ENCODE data around the gene OR1I1.
"Not testable (repeated sequence)": the region's sequence is repeated elsewhere in the genome, so short reads cannot be mapped to it uniquely, and the experiment has no call there.

Gene OR1I1, protein sequence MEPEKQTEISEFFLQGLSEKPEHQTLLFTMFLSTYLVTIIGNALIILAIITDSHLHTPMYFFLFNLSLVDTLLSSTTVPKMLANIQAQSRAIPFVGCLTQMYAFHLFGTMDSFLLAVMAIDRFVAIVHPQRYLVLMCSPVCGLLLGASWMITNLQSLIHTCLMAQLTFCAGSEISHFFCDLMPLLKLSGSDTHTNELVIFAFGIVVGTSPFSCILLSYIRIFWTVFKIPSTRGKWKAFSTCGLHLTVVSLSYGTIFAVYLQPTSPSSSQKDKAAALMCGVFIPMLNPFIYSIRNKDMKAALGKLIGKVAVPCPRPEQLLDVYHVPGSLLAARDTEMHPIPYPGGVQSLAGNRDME

DNA sequence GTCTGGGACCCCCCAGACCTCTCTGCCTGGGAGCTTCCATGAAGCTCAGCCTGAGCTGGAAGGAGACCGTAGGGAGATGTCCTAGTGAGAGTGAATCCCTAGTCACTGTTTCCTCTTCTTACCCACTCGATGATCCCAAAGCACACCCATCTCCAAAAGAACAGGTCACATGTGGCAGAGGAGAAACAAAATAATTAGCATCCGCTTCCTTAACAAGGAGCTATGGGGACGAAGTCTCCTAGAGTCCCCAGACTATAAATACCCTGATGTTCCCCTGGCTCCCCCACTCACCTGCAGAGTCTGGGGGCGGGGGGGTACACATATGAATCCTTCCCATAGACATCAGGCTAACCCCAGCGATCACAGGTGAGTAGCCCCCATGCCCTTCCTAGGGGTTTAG, at the start of gene OR1I1:
Gene OR1I1 (plus strand): TSS at position 301 of the 400 bp plus-strand sequence. CDS start 4,855 bp downstream, outside the sequence.
- no peak for DNase-seq (ENCODE audit: low spot score)

DNA sequence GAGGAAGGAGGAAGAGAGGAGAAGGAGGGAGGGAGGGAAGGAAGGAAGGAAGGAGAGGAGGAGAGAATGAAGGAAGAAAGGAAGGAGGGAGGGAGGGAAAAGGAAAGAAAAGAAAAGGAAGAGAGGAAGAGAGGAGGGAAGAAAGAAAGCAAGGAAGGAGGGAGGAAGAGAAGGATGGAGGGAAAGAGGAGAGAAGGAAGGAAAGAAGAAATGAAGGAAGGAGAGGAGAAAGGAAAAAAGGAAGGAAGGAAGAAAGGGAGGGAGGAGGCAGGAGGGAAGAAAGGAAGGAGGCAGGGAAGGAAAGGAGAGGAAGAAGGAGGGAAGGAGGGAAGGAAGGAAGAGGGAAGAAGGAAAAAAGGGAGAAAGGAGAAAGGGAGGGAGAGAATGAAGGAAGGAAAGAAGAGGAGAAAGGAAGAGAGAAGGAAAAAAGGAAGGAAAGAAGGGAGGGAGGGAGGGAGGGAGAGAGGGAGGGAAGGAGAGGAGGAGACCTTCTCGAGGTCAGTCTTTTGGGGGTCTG, 46.2 kb upstream of the OR1I1 start:
- DNase-seq (ENCODE audit: low spot score): no peak

DNA sequence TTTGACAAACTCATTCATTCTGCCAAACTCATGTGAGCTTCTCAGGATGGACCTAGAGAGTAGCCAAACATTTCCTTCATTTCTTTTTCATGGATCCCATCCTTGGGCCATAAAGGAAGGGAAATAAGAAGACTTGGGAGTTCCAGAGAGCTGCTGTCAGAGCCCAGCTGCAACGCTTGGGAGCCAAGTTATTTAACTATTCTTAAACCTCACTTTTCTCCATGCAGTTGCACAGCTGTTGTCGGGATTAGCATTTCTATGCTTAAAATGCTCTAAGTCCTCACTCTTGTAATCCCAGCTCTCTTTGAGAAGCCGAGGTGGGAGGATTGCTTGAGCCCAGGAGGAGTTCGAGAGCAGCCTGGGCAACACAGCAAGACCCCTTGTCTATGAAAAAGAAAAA, 44.4 kb upstream of the OR1I1 start:
- no peak for DNase-seq (ENCODE audit: low spot score)

DNA sequence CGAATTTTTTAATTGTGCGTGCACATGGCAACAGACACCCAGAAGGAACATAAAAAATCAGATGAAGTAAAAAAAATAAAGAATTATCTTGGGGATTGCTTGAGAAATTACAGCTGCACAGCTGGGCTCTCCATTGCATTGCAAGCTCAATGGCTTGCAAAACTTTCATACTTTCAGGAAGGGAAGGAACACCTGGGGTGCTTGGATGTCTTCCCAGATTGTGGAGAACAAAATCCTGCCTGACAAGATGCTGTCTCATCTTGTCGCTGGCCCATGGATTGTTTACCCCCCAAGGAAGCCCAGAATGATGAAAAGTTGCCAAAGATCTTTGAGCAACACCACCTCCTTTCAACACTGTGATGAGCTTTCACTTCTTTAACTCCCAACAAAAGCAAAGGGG, 43.7 kb upstream of the OR1I1 start:
- DNase-seq (ENCODE audit: low spot score): no peak

DNA sequence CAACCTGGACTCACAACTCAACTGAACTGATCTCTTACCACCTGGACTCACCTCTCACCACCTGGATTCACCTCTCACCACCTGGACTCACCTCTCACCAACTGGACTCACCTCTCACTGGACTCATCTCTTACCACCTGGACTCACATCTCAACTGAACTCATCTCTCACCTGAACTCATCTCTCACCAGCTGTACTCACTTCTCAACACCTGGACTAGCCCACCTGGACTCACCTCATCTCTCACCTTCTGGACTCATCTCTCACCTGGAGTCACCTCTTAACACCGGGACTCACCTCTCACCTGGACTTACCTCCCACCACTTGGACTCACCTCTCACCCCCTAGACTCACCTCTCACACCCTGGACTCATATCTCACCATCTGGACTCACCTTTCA, 40.0 kb upstream of the OR1I1 start:
- DNase-seq (ENCODE audit: low spot score): no peak

DNA sequence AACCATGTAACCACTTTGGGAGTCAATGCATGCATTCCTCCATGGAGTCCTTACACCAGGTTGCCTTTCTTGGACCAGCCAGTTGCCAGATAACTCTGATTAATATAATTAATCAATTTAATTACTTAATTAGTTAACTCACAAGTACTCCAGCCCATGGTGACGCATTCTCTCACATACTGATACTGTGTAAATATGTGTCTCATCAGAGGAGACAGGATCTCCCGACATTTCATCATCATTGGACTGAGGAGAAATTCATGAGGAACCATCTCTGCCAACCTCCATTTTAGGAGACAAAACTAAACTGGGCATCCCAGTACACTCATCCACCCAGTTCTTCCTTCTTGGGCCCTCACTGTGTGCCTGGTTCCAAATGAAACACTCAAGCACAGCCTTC, 39.2 kb upstream of the OR1I1 start:
- DNase-seq (ENCODE audit: low spot score): no peak

DNA sequence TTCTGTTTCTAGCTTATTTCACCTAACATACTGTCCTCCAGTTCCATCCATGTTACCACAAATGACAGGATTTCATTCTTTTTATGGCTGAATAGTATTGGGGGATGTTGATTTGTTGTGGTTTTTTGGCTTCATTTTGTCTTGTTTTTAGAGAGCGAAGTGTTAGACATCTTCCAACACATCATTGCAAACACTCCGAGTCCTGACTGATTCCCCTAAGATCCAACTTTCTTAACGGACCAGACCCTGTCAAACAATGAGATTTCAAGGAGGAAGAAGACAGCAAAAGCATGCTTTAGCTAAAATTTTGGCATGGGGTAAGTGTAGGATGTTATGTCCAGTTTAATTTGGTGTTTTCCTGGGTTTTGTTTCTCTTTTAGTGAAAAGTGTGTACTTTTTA, 36.5 kb upstream of the OR1I1 start:
- DNase-seq (ENCODE audit: low spot score): no peak

DNA sequence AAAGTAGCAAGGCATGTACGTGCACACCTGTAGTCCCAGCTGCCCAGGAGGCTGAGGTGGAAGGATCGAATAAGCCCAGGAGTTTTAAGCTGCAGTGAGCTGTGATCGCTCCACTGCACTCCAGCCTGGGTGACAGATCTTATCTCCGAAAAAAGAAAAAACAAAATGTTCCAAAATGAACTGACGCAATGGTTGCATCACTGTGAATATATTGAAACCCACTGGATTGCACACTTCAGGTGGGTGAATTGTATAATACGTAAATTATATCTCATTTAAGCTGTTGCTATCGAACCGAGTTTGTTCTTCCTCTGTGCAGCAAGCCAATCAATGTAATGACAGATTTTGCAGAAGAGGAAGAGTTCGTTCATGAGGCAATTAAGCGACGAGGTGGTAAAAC, 34.3 kb upstream of the OR1I1 start:
- no peak for DNase-seq (ENCODE audit: low spot score)

DNA sequence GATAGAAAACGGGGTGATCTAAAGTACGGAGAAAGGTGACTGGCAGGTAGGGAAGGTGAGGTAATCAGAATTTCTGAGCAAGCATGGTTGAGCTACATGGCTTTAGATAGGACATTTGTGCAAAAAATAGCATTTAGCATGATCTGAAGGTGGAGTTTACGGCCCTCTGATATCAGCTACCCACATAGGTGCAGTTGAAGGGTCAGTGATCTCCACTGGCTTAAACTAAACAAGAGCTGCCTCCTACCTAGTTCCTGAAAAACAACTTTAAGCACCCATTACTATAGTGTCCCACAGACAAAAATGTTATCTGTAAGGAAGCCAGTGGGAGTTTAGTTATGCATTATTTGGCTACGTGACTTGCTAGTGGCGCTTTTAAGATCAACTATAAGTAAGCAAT, 33.9 kb upstream of the OR1I1 start:
- no peak for DNase-seq (ENCODE audit: low spot score)

DNA sequence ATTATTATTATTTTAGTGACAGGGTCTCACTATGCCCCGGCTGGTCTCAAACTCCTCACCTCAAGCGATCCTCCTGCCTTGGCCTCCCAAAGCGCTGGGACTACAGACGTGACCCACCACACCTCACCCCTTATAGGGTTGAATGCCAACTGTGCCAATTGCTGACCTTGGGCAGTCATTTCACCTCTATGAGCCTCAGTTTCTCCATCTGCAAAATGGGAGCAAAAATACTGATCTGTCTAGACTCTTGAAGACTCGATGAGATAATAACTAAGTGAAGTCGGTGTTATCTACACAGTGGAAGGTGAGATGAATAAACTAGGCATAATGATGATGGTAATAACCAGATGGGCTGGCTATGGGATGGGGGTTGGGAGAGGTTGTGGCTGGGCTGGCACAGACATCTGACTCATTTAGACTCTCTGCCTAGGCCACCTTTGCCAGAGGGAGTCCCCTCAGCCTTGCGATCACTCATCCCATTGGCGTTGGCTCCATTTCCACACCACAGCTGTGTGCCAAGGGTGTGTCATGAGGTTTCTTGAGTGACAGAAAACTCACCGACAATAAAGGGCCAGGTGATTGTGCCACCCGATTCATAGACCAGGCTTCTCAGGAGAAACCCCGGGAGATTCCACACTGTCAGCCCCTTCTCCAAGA, 33.0 kb upstream of the OR1I1 start, which contains the start of gene CASP14:
Gene CASP14 (plus strand): TSS at position 596 of the 657 bp plus-strand sequence. CDS start 2,772 bp downstream, outside the sequence.
- no peak for DNase-seq (ENCODE audit: low spot score)

DNA sequence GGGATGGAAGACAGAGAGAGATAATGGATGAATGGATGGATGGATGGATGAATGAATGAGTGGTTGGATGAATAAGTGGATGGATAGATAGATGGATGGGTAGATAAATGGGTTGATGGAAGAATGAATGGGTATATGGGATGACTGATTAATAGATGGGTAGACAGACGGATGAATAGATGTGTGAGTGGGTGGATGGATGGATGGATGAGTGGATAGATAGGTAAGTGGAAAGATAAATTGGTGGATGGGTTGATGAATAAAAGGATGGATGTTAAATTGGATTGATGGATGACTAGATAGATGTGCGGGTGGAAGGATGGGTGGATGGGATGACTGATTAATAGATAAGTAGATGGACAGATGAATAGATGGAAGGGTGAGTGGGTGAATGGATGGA, 31.4 kb upstream of the OR1I1 start:
- no peak for DNase-seq (ENCODE audit: low spot score)

DNA sequence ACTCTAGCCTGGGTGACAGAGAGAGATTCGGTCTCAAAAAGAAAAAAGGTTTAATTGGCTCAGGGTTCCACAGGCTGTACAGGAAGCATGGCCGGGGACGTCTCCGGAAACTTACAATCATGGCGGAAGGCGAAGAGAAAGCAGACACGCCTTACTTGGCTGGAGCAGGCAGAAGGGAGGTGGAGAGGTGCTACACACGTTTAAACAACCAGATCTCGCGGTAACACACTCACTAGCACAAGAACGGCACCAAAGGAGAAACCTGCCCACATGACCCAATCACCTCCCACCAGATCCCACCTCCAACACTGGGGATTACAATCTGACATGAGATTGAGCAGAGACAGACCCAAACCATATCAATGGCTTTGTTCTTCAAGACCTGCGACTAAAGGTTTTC, 20.0 kb upstream of the OR1I1 start:
- DNase-seq (ENCODE audit: low spot score): no peak

DNA sequence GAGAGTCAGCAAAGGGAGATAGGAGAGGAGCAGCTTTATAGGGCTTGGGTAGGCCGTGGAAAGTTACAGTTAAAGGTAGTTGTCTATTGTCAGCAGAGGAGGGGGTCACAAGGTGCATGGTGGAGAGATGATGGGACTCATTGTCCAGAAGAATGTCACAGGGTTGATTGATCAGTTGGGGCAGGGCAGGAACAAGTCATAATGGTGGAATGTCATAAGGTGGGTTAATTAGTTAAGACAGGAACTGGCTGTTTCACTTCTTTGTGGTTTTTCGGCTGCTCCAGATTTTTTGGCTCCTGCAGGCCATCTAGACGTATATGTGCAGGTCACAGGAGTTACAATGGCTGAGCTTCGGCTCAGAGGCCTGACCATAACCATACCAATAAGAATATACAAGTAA, 11.6 kb upstream of the OR1I1 start:
- not testable (repeated sequence) for DNase-seq (ENCODE audit: low spot score)

DNA sequence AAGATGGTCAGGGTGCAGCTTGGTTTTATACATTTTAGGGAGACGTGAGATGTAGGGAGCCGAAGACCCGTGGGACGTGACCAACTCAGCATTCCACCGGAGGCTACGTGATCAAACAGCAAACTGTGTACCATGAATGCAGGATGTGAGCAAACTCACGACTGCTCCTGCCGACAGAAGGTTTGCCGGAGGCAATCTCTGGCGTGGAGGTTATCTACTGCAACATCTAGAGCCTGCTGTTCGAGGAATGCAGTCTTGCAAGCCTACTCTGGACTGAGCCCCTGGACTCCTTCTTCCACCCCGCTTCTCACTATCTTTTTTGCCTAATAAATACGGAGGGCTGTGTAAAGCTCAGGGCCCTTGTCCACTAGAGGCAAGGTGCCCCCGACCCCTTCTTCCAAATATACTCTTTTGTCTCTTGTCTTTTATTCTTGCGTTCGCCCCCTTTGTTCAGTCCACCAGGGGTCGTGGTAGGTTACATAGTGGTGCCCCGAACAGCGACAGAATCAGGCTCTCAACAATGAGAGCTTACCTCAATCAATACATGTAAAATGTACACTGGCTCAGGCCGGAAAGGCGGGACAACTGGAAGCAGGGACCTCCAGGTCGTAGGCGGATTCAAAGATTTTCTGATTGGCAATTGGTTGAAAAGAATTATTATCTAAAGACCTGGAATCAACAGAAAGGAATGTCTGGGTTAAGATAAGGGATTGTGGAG, 8.9 kb upstream of the OR1I1 start:
- peak; percentile 51 for DNase-seq (ENCODE audit: low spot score)

DNA sequence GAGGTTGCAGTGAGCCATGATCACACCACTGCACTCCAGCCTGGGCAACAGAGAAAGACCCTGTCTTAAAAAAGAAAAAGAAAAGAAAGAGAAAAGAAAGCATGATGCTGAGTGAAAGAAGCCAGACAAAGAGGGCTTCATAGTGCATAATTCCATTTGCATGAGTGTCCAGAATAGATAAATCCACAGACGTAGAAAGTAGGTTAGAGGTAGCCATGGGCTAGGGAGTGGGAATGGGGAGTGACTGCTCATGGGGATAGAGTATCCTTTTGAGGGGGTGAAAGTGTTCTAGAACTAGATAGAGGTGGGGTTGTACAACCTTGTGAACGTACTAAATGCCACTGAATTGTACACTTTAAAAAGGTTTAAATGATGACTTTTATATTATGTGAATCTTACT, 7.6 kb upstream of the OR1I1 start:
- no peak for DNase-seq (ENCODE audit: low spot score)

DNA sequence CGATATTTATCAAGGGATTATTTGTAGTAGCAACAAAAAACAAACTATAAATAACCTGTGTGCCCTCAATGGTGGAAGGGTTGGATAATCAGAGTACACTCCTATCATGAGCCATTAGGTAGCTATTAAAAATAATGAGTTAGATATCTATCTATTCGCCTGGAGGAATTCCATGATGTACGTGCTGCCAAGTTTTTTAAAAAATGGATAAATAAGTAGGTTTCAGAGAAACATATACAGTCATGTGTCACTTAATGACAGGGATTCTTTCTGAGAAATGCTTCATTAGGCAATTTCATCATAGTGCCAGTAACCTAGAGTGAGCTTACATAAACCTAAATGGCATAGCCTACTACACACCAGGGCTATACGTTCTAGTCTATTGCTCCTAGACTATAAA, 6.2 kb upstream of the OR1I1 start:
- no peak for DNase-seq (ENCODE audit: low spot score)

DNA sequence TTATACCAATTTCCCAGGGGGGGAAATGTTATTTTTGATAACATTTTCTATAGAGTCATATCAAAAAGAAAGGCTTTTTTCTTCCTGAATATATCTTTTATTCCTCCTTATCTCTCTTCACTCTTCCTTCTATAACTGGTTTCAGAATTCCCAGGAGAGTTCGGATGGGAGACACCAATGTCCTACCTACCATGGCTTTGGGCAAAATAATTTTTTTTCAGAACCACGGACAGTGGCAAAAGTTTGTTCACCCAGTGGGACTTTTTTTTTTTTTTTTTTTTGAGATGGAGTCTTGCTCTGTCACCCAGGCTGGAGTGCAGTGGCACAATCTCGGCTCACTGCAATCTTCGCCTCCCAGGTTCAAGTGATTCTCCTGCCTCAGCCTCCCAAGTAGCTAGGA, 2.0 kb upstream of the OR1I1 start:
- not testable (repeated sequence) for DNase-seq (ENCODE audit: low spot score)

DNA sequence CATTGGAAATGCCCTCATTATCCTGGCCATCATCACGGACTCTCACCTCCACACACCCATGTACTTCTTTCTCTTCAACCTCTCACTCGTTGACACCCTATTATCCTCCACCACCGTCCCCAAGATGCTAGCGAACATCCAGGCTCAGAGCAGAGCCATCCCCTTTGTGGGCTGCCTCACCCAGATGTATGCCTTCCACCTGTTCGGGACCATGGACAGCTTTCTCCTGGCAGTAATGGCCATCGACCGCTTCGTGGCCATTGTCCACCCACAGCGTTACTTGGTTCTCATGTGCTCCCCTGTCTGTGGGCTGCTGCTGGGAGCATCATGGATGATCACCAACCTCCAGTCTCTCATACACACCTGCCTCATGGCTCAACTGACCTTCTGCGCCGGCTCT, 5.2 kb downstream of the OR1I1 start:
- no peak for DNase-seq (ENCODE audit: low spot score)

DNA sequence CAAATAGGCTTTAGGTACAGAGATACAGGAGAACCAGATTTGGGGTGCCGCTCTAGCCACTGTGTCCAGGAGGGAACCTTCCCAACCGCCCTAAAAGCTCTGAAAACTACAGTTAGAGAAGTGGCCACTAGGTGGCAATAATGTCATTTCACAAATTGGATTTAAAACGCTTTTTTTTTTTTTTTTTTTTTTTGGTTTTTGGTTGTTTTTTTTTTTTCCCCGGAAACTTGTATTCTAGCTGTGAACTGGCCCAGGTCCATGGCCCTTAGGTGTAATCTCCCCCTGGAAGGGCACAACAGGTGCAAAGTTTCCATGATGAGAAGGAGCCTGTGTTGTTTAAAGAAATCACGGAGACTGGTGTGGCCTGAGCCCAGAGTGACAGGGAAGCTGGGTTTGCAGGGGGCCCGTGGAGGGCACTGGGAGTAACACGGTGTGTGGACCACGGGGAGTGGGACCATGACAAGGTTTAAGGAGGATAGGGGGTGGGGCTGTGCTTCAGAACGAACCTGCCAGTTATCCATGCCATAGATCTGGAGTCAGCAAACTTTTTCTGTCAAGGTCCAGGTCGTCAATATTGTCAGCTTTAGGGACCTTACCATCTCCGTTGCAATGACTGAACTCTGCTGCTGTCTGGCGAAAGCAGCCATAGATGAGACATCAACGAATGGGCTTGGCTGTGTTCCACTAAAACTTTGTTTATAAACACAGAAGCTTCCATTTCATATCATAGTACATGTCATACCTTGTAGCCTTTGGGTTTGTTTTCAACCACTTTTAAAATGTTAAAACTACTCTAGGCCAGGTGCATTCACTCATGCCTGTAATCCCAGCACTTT, 10.1 kb downstream of the OR1I1 start:
- DNase-seq (ENCODE audit: low spot score): no peak

DNA sequence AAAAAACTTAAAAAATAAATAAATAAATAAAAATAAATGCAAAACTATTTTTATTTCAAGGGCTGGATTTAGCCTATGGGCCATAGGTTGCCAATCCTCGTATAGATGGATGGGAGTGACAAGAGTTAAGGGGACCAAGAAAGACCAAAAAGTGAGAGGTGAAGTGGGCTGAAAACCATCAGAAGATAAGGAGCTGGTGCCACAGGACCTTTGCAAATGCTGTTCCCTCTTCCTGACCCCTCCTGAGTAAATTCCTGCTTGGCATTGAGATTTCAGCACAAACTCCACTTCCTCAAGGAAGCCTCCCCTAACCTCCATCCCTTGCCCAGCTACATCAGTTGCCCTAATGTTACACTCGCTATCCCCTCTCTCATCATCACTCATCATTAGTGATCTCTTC, 11.0 kb downstream of the OR1I1 start:
- DNase-seq (ENCODE audit: low spot score): no peak

DNA sequence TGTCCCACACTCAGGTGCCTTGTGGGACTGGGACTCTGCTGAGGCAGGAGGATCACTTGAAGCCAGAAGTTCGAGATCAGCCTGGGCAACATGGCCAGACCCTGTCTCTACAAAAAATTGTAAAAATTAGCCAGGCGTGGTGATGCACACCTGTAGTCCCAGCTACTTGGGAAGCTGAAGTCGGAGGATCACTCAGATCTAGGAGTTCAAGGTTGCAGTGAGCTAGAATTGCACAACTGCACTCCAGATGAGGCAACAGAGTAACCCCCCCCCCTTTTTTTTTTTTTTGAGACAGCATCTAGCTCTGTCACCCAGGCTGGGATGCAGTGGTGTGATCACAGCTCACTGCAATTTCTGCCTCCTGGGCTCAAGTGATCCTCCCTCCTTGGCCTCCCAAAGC, 14.2 kb downstream of the OR1I1 start:
- DNase-seq (ENCODE audit: low spot score): no peak

DNA sequence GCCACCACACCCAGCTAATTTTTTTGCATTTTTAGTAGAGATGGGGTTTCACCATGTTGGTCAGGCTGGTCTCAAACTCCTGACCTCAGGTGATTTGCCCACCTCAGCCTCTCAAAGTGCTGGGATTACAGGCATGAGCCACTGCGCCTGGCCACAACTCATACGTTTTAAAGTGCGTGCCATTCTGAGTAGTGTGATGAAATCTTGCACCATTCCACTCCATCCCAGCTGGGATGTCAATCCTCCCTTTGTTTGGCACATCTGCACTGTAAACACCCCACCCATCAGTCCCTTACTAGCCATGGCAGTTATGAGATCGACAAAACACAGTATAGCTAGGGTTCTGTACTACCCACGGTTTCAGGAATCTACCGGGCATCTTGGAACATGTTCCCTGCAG, 16.0 kb downstream of the OR1I1 start:
- not testable (repeated sequence) for DNase-seq (ENCODE audit: low spot score)

Measured in ecto neural progenitor cell (in vitro differentiated cells).